Panc1 (cell line): ENCODE measurements around the gene ACACA. TPM values are rescaled to one million over a fixed set of nuclear protein-coding genes. Genes with fewer than 3 reads are reported as not detected.

Experiments
- ATAC-seq: fragments of 200-7000 bp; cut with Tn5 transposase; 2 replicates; pipeline ENCODE4 v1.9.1; 2020; ENCODE audit warnings: mild to moderate bottlenecking, moderate library complexity
- BruUV-seq: library from RNA; stranded (reverse); fragments of 400-500 nt; replicated peaks from 2 replicates; lab custom pipeline; 2021; lab: Mats Ljungman, UMichigan
- CTCF ChIA-PET: fragments of 300-600 bp; sonication (Branson Sonifier 250); formaldehyde crosslinking; loops from one replicate; lab custom pipeline; 2022; ENCODE audit warnings: antibody characterized with exemption; lab: Charles Lee
- POLR2A ChIA-PET: fragments of 300-600 bp; sonication (Branson Sonifier 250); formaldehyde crosslinking; loops from one replicate; lab custom pipeline; 2022; ENCODE audit warnings: antibody characterized with exemption; lab: Charles Lee
- DNase-seq: peaks from one replicate; pipeline ENCODE4 v3.0.0-alpha.2; 2010; ENCODE audit warnings: low read depth, low spot score
- H3K27ac ChIP-seq: 2 replicates; pipeline ENCODE4 v1.5.1; 2011; ENCODE audit warnings: mild to moderate bottlenecking, low read length, inconsistent platforms
- H3K27me3 ChIP-seq: fragments of 200-500 bp; sonication (Bioruptor generic); 2 replicates; pipeline ENCODE4 v1.6.0; 2014; ENCODE audit warnings: low read length, inconsistent platforms; ENCODE audit not compliant: control insufficient read depth, insufficient read depth
- H3K36me3 ChIP-seq: fragments of 200-500 bp; sonication (Bioruptor generic); 2 replicates; pipeline ENCODE4 v1.5.1; 2014; ENCODE audit warnings: inconsistent platforms, mild to moderate bottlenecking, low read length, moderate library complexity; ENCODE audit not compliant: control insufficient read depth, insufficient read depth
- H3K4me1 ChIP-seq: 2 replicates; pipeline ENCODE4 v1.5.1; 2011; ENCODE audit warnings: inconsistent platforms, mild to moderate bottlenecking, low read length, moderate library complexity; ENCODE audit not compliant: control insufficient read depth, insufficient read depth
- H3K4me3 ChIP-seq, 2 experiments: 2 replicates each; pipeline ENCODE4 v1.5.1; 2011 to 2012; ENCODE audit warnings: low read depth in 2 of 2, low read length in 2 of 2, mild to moderate bottlenecking in 2 of 2, inconsistent platforms in 1 of 2, moderate library complexity in 1 of 2
- H3K9me3 ChIP-seq: fragments of 200-500 bp; sonication (Bioruptor generic); 2 replicates; pipeline ENCODE4 v1.5.1; 2014; ENCODE audit warnings: low read depth, mild to moderate bottlenecking, inconsistent platforms, low read length, moderate library complexity; ENCODE audit not compliant: control insufficient read depth, insufficient read depth
- POLR2AphosphoS5 ChIP-seq: IDR thresholded peaks from 2 replicates; pipeline ENCODE4 v1.6.1; 2012; ENCODE audit warnings: mild to moderate bottlenecking, low read depth, low read length, moderate library complexity
- SIN3A ChIP-seq: IDR thresholded peaks from 2 replicates; pipeline ENCODE4 v1.6.1; 2012; ENCODE audit warnings: low read depth, mild to moderate bottlenecking, low read length, moderate library complexity, borderline replicate concordance; ENCODE audit not compliant: insufficient read depth
- TCF7L2 ChIP-seq: IDR thresholded peaks from 2 replicates; pipeline ENCODE4 v1.6.1; 2011; ENCODE audit warnings: mild to moderate bottlenecking, low read depth, low read length, inconsistent platforms
- in situ Hi-C: cut with HindIII; loops from 2 replicates; pipeline ENCODE4 v1.10.0; 2016; ENCODE audit warnings: low sequenced_read_pairs, low pct_unique_long_range_greater_than_20kb
- intact Hi-C: fragments of 100-400 bp; cut with micrococcal nuclease; formaldehyde crosslinking; loops from one replicate; pipeline ENCODE4 v1.10.0; 2022; ENCODE audit not compliant: unreplicated experiment
- total RNA-seq: library from RNA; stranded (reverse); gene quantifications from one replicate; pipeline ENCODE4 v1.2.1, GENCODE V29; 2021; ENCODE audit not compliant: unreplicated experiment
- TF ChIP-seq, protein P1 (sequence below): fragments of 450-650 bp; IDR thresholded peaks from 2 replicates; pipeline ENCODE4 v1.5.1; 2017; ENCODE audit warnings: mild to moderate bottlenecking
- TF ChIP-seq, protein P2 (sequence below), 2 experiments: IDR thresholded peaks; 2 replicates each; pipeline ENCODE4 v1.6.1; 2011 to 2012; ENCODE audit warnings: low read depth in 2 of 2, control low read depth in 1 of 2, low read length in 1 of 2, mild to moderate bottlenecking in 1 of 2, moderate library complexity in 1 of 2; ENCODE audit not compliant: insufficient read depth in 1 of 2

ACACA gene
- total RNA-seq, 1 experiment from 2014 or later, result 131 TPM

DNA sequence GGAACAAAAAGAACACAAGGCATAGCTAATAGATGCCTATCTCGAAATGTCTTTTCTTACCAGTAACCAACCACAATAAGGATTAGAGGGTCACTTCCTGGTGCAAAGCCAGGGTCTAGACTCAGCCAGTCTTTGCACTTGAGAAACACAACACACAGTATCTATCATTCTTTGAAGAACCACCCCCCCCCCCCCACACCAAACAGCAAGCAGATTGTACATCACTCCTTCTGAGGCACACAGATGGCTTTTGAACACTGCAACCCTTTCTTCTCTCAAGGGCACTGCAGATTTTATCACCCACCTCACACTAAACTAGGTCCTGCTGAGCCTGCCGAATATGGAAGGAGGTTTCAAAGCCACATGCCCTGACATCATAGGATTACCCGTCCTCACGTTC, 312.2 kb downstream of the ACACA start:
- H3K4me1 ChIP-seq, result no peaks in the 10 kb centered on the region
- CTCF ChIA-PET, result no interaction called here
- H3K36me3 ChIP-seq, result peaks cover 2% of the 10 kb centered on the region; the same call in 1 of the 2 replicates

DNA sequence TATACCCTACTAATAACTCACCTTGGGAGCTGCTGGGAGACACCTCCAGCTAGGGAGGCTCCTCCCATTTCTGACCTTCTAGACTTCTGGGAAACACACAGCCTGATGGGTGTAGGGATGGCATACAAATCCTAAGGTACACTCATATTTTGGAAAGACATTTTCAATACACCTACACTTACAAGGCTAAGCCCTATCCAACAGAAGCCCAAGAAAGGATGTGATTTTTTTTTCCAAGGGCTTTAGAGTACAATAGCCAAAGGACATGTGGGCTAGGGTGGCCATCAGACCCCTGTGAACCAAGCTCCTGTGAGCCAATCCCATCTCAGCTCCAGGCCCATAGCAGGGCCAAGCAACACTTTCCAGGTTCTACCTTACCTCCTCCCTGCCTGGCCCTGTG, 313.9 kb downstream of the ACACA start:
- no peak overlapping the region for H3K4me3 ChIP-seq
- H3K4me1 ChIP-seq, result no peaks in the 10 kb centered on the region
- ATAC-seq, result no peak
- H3K27ac ChIP-seq, result no peak overlapping the region
- TF ChIP-seq SIN3A (no peak), TCF7L2 (no peak), POLR2AphosphoS5 (no peak)
- TF ChIP-seq, protein P1, sequence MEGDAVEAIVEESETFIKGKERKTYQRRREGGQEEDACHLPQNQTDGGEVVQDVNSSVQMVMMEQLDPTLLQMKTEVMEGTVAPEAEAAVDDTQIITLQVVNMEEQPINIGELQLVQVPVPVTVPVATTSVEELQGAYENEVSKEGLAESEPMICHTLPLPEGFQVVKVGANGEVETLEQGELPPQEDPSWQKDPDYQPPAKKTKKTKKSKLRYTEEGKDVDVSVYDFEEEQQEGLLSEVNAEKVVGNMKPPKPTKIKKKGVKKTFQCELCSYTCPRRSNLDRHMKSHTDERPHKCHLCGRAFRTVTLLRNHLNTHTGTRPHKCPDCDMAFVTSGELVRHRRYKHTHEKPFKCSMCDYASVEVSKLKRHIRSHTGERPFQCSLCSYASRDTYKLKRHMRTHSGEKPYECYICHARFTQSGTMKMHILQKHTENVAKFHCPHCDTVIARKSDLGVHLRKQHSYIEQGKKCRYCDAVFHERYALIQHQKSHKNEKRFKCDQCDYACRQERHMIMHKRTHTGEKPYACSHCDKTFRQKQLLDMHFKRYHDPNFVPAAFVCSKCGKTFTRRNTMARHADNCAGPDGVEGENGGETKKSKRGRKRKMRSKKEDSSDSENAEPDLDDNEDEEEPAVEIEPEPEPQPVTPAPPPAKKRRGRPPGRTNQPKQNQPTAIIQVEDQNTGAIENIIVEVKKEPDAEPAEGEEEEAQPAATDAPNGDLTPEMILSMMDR, result no peak
- TF ChIP-seq, protein P2, sequence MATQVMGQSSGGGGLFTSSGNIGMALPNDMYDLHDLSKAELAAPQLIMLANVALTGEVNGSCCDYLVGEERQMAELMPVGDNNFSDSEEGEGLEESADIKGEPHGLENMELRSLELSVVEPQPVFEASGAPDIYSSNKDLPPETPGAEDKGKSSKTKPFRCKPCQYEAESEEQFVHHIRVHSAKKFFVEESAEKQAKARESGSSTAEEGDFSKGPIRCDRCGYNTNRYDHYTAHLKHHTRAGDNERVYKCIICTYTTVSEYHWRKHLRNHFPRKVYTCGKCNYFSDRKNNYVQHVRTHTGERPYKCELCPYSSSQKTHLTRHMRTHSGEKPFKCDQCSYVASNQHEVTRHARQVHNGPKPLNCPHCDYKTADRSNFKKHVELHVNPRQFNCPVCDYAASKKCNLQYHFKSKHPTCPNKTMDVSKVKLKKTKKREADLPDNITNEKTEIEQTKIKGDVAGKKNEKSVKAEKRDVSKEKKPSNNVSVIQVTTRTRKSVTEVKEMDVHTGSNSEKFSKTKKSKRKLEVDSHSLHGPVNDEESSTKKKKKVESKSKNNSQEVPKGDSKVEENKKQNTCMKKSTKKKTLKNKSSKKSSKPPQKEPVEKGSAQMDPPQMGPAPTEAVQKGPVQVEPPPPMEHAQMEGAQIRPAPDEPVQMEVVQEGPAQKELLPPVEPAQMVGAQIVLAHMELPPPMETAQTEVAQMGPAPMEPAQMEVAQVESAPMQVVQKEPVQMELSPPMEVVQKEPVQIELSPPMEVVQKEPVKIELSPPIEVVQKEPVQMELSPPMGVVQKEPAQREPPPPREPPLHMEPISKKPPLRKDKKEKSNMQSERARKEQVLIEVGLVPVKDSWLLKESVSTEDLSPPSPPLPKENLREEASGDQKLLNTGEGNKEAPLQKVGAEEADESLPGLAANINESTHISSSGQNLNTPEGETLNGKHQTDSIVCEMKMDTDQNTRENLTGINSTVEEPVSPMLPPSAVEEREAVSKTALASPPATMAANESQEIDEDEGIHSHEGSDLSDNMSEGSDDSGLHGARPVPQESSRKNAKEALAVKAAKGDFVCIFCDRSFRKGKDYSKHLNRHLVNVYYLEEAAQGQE (IDR thresholded peaks at IDR 0.05; ENCODE audit: insufficient read depth in 1 of 2, low read depth in 2 of 2, low read length in 1 of 2), result no peak
- intact Hi-C loops (no loop called here), in situ Hi-C loops (no loop called here)
- no TSS peak for BruUV-seq
- ChIA-PET POLR2A (no interaction called here), CTCF (no interaction called here)
- H3K36me3 ChIP-seq, result peaks cover 7% of the 10 kb centered on the region
- H3K27me3 ChIP-seq, result no peaks in the 10 kb centered on the region
- no peaks in the 10 kb centered on the region for H3K9me3 ChIP-seq
- no peak for DNase-seq

More for the DNA sequence above, 312.2 kb downstream of the ACACA start:
- no peak for DNase-seq
- TF ChIP-seq, protein P2 (IDR thresholded peaks at IDR 0.05; ENCODE audit: insufficient read depth in 1 of 2, low read depth in 2 of 2, low read length in 1 of 2), result no peak
- TF ChIP-seq, protein P1, result no peak
- TF ChIP-seq SIN3A, result no peak
- no peak for TF ChIP-seq POLR2AphosphoS5
- TF ChIP-seq TCF7L2, result no peak
- POLR2A ChIA-PET, result no interaction called here
- Histone ChIP-seq H3K4me3 (no peak overlapping the region), H3K27me3 (no peaks in the 10 kb centered on the region), H3K9me3 (no peaks in the 10 kb centered on the region), H3K27ac (no peak overlapping the region)
- intact Hi-C loops (no loop called here), in situ Hi-C loops (no loop called here)
- ATAC-seq, result no peak
- no TSS peak for BruUV-seq
